Fibroblast of lung (primary cell): Measurements from ENCODE around the gene CHST11.

Experiments
- CTCF ChIP-seq, 2 donors: IDR thresholded peaks in 1 of 2; conservative IDR thresholded peaks in 1 of 2; 1 replicate in 1 of 2; 2 replicates in 1 of 2; pipeline ENCODE4 v1.5.1; 2011 to 2012; ENCODE audit warnings: low read length in 2 of 2, control low read depth in 1 of 2, inconsistent platforms in 1 of 2, low read depth in 1 of 2, mild to moderate bottlenecking in 1 of 2
- EZH2 ChIP-seq: IDR thresholded peaks from 2 replicates; pipeline ENCODE4 v1.5.1; 2012; ENCODE audit warnings: low read length, control low read depth, mild to moderate bottlenecking; ENCODE audit errors: missing control alignments

- no peak for TF ChIP-seq CTCF (conservative IDR thresholded peaks at IDR 0.05 in 1 of 2, IDR thresholded peaks at IDR 0.05 in 1 of 2; ENCODE audit: low read depth in 1 of 2, low read length in 2 of 2)
- TF ChIP-seq EZH2, result no peak
These were observed 76.4 kb downstream of the CHST11 start for GRCh38 chr12:104533134-104533533.
